CD4-positive, alpha-beta T cell treated with Interleukin-15 for 4 hours (primary cell): ENCODE data around the gene NRL.
"Not testable (repeated sequence)": the region's sequence is repeated elsewhere in the genome, so short reads cannot be mapped to it uniquely, and the experiment has no call there.

ENCODE experiments used
- DNase-seq: peaks from one replicate; pipeline ENCODE4 v3.0.0-alpha.2; 2020; ENCODE audit warnings: low spot score

Gene NRL

GRCh38 chr14:24123424-24124417 lies 9.0 kb upstream of the NRL start:
- DNase-seq, result no peak

GRCh38 chr14:24122898-24123297 lies 8.1 kb upstream of the NRL start:
- DNase-seq, result no peak

GRCh38 chr14:24122416-24122815 lies 7.7 kb upstream of the NRL start:
- no peak for DNase-seq

- DNase-seq, result no peak
Observed at GRCh38 chr14:24121210-24121609, 6.5 kb upstream of the NRL start.

DNA sequence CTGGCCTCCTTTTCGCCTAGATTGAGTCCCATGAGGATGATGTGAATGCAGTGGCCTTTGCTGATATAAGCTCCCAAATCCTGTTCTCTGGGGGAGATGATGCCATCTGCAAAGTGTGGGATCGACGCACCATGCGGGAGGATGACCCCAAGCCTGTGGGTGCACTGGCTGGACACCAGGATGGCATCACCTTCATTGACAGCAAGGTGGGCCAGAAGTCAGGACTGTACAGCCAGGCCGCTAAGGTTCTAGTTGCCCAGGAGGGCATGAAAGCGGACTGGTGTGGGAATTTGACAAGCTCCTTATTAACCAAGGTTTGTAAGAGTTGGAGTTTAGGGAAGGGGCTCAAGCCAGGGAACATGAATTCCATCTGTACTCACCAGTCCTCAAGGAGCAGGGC lies 4.9 kb upstream of the NRL start:
- DNase-seq, result no peak

DNA sequence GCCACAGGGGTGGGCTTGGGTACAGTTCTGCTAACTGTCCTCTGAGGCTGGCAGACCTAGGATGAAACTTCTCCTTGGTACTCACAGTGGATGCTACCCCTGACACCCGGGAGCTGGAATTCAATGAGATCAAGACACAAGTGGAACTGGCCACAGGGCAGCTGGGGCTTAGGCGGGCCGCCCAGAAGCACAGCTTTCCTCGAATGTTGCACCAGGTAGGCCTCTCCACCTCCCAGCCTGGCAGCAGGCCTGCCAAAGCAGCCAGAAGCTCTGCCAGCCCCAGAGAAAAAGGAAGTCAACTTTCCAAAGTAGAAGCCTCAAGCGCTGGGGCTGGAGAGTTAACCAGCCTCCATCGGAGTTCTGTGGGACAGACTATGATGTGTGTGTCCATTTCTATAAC lies 2.4 kb upstream of the NRL start:
- no peak for DNase-seq

GRCh38 chr14:24116128-24116814 lies 1.5 kb upstream of the NRL start:
- no peak for DNase-seq

- no peak for DNase-seq
Observed at GRCh38 chr14:24115422-24116127, 826 bp upstream of the NRL start.

- peak; percentile 80 for DNase-seq
Observed at GRCh38 chr14:24113801-24114531, 783 bp downstream of the NRL start.

DNA sequence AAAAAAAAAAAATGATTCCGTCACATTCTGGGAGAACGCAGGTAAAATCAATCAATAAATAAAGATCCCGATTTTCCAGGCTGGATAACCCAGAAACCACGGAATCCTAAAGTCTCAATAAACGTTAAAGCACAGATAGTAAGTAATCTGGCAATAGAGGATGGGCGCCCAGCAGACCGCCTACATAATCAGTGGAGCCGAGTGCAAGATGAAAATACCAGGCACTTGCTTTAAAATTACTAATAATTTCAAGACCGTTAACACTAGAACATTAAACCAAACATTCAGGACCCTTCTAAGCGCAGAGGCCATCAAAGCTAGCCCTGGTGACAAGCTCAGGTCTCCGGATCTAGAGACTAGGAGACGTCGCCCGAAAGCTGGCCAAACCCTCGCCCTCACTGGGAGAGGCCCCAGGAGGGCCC lies 1.4 kb downstream of the NRL start:
- no peak for DNase-seq

DNA sequence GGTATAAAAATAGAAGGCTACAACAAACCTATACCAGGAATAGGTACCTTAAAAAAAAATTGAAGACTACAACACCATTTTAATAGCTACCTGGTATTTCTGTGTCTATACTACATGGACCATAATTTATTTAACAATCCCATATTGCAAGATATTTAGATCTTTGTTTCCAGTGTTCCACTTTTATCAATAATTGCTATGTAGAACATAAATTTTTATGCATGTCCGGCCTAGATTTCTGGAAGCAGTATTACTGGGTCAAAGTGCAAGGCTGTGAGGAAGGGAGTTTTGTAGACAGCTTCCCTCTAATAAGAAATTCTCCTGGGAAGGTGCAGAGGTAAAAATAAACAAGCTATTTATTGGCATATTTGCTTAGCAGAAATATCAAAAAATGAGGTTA lies 4.2 kb downstream of the NRL start:
- DNase-seq, result no peak

- no peak for DNase-seq
Observed at GRCh38 chr14:24110060-24110459, 4.7 kb downstream of the NRL start.

DNA sequence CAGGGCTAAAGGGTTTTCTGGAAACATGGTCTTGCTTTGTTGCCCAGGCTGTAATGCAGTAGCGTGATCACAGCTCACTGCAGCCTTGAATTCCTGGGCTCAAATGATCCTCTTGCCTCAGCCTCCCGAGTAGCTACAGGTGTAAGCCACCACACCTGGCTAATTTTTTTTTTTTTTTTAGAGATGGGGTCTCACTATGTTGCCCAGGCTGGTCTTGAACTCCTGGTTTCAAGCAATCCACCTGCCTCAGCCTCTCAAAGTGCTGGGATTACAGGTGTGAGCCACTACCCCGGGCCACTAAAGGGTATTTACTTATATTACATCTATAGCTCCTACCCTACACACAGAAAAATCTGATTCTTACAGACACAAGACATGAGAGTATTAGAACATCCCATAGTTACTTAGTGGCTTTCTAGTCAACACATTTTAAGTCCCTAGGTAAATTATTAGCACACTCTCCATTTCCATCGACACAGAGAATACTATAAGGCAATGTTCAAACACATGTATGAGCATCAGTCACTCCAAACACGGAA lies 6.3 kb downstream of the NRL start:
- DNase-seq, result no peak

DNA sequence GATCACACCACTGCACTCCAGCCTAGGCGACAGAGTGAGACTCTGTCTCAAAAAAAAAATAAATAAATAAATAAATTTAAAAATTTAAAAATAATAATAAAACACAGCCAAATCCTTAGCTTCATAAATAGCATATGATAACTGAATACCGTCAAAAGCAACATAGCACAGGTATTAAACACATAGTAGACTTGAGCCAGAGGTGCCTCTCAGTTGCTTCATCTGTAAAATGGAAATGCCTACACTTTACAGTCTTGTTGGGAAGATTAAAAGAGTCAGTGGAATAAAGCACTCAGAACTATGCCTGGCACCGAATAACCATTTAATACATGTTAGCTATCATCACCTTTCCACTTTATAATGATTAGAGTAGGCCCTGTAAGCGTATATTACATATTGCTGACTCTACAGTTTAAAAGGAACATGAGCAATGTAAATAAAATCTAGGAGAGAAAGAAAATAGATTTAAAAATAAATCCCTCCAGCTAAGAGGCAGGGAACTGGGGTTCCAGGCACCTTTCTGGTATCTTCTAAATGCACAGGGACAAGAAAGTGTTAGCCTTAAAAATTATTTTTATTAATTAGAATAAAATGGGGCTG lies 8.0 kb downstream of the NRL start:
- DNase-seq, result no peak

DNA sequence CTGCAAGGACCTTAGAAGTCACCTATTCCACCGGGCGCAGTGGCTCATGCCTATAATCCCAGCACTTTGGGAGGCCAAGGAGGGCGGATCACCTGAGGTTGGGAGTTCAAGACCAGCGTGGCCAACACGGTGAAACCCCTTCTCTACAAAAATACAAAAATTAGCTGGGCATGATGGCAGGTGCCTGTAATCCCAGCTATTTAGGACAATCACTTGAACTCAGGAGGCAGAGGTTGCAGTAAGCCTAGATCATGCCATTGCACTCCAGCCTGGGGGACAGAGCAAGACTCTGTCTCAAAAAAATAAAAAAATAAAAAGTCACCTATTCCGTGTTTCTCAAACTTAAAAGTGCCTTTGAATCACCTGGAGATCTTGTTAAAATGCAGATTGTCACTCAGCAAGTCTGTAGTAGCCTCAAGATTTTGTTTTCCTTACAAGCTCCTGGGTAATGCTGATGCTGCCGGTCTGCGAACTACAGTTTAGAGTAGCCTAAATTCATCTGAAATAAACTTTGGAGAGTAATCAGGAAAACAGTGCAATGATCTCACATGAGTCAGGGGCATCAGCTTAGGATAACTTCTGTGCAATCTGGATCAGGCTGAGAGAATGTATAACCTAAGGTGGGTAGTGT lies 9.0 kb downstream of the NRL start:
- DNase-seq, result not testable (repeated sequence)

GRCh38 chr14:24103451-24103850 lies 11.3 kb downstream of the NRL start:
- no peak for DNase-seq

DNA sequence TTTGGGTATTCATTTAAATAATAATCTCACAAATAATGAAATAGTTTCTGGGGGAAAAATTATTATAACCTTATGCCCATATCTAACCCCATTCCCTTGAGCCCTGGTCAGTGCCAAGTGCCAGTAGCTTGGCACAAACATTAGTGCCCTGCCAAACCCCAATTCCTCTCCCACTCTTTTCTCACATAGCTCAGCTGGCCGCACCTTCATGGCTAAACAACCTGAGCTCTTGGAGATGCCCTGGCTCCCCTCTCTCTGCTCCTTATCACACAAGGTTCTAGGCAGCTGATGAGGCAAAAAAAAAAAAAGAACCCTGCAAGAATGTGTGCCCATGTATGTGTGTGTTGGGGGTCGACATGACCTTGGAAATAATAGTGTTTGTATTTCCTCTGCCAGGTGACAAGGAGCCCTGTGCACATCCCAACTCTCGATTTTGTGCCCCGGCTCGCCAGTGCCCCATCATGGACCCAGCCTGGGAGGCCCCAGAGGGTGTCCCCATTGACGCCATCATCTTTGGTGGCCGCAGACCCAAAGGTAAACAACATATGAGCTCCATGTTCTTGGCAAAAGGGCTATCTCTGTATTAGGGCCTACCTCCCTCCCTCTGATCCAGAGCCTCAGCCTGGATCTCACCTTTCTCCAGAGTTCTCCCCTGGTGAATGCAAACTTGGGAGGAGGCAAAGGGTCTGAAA lies 12.2 kb downstream of the NRL start:
- DNase-seq, result no peak

DNA sequence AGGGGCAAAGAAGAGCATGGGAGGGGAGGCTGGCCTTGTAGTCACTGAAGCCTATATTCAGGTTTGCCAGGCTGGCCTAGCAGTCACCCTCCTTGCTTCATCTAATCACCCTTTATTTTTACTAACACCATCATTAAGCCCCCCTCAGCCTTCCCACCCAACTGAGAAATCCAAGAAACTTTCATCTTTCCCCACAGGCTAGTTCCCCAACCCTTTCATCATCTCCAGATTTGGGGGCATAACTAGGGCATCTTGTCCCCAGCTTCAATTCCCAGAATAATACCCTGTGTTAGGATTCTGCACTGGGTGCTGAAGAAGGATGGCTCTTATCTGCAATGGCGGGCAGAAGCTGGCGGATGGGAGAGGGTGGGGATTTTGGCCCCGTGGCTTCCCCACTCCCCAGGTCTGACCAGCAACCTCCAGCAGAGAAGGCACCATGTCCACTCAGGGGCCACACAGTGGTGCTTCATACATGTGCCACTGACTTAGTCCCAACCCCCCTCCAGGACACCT lies 13.7 kb downstream of the NRL start:
- DNase-seq, result no peak

DNA sequence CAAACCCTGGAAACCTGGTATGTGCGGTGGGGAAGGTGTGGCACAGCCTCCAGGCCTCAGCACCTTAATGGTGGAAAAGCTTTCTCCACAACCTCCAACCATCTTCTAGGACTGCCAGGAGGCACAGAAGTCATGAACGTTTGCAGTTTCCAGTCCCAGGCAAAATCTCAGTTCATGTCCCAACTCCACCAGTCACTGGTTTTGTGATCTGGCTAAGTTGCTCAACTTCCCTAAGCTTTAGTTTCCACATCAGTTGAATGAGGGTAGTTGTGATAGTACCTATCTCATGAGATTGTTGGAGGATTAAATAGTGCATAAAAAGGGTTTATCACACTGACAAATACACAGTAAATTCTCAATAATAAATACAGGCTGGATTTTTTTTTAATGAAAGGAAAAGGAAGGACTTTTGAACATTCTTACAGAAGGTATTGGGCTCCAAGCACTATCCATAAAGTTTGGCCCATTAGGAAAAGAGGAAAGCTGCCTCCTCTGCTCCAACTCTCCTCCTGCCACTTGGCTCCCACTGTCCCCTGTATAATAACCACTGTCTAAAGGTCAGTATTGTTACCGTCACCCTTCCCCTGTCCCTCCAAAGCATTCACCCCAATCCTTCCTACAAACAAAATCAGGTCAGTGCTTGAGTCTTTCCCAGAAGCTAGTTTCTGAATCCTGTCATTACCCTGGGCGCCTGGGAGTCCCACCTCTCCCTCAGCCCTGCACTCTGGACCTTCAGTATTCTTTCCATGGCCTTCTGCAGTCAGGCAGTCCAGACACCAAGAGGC lies 14.4 kb downstream of the NRL start:
- no peak for DNase-seq
